H1 (cell line): Measurements from ENCODE around the gene CLDN24. TPM values are rescaled to one million over a fixed set of nuclear protein-coding genes. Genes with fewer than 3 reads are reported as not detected.

Experiments used
- SIN3A ChIP-seq, 2 experiments: IDR thresholded peaks in 1 of 2; conservative IDR thresholded peaks in 1 of 2; 2 replicates each; pipeline ENCODE4 v1.6.1; 2011 to 2012; ENCODE audit warnings: low read length in 2 of 2, improper control_type of control experiment in 1 of 2, low read depth in 1 of 2, mild to moderate bottlenecking in 1 of 2
- polyA plus RNA-seq, 7 experiments: library from polyadenylated mRNA; depleted of rRNA in 3 of 7; stranded (reverse) in 5 of 7; unstranded in 2 of 7; fragments of >200 nt in 5 of 7; fragments of 200-250 nt in 2 of 7; gene quantifications; 1 replicate in 5 of 7; 2 replicates in 1 of 7; 4 replicates in 1 of 7; pipeline versions ENCODE4 v1.2.1 to v1.2.3, GENCODE V29; 2011 to 2013; ENCODE audit warnings: missing spikeins in 2 of 7, mixed read lengths in 2 of 7
- total RNA-seq: library from RNA; stranded (reverse); fragmentation: NEBNext Ultra II Directional; extraction: Animal tissue kit (Norgen Biotek cat#: 25700); gene quantifications from 2 replicates; pipeline ENCODE4 v1.2.1, GENCODE V29; 2021

CLDN24 gene
- total and polyA plus RNA-seq, 2 of the 8 experiments (the other 6 are each of a cell fraction or from before 2014, with no cell fraction given), result not detected

DNA sequence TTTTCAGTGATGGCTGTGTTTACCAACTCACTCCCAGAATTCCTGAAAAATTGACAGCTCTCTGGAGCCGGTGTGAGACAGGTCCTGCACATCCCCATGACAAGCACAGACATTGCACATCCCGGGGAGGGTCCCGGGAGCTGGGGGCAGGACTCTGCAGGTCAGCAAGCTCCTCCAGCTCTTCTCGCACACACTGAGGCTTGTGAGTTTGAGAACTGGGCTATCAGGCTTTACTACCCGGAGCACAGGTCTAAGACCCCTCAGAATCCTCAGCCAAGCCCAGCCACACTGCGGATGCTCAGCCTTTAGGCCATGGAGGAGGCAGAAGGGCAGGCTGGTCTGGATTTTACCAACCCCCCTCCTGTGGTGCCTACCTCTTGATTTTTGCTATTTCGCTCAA lies 5.6 kb upstream of the CLDN24 start (continued):
- TF ChIP-seq SIN3A (conservative IDR thresholded peaks at IDR 0.05 in 1 of 2, IDR thresholded peaks at IDR 0.05 in 1 of 2; ENCODE audit: low read depth in 1 of 2, low read length in 2 of 2), result no peak
